ENCODE data around the gene PCK2.

DNA sequence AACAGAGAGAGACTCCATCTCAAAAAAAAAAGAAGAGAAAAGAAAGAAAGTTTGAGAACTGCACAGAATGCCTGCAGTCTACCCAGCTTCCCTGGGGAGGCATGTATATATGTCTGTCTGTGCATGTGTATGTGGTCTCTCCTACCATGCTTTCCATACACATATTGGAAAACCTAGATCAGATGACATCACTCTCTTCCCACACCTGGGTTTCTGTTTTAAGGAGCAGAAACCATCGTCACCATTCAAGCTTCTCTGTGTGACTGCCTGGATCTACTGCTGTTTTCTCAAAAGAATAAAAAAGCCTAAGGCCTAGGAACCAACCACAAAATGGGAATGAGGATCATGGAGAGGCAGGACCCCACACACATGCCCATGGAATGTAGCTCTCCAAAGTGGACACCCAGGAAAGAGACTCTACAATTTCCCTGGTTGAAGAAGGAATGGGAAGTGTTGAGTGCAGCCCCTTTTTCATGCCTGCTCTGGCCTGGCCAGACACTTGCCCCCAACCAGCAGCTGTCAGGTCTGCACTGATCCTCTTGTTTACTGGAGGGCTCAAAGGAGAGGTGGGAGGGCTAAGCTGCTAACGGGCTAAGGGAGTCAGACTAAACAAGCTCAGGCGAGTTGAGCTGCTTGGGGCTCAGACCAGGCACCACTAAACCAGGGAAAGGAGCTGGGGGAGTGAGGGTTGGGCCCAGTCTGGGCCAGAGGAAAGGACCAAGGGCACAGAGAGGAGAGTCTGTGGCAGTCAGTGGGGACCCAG, 7.7 kb upstream of the PCK2 start:
- TF ChIP-seq YY1 (tag by site-specific recombination; IDR thresholded peaks at IDR 0.05): no peak
- TF ChIP-seq, protein P1, sequence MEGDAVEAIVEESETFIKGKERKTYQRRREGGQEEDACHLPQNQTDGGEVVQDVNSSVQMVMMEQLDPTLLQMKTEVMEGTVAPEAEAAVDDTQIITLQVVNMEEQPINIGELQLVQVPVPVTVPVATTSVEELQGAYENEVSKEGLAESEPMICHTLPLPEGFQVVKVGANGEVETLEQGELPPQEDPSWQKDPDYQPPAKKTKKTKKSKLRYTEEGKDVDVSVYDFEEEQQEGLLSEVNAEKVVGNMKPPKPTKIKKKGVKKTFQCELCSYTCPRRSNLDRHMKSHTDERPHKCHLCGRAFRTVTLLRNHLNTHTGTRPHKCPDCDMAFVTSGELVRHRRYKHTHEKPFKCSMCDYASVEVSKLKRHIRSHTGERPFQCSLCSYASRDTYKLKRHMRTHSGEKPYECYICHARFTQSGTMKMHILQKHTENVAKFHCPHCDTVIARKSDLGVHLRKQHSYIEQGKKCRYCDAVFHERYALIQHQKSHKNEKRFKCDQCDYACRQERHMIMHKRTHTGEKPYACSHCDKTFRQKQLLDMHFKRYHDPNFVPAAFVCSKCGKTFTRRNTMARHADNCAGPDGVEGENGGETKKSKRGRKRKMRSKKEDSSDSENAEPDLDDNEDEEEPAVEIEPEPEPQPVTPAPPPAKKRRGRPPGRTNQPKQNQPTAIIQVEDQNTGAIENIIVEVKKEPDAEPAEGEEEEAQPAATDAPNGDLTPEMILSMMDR (tag by site-specific recombination; IDR thresholded peaks at IDR 0.05): no peak
- no peak for TF ChIP-seq ZNF624 (tag by site-specific recombination; IDR thresholded peaks at IDR 0.05)
- no peak for TF ChIP-seq ZNF274 (IDR thresholded peaks at IDR 0.05; ENCODE audit: low read length)
- TF ChIP-seq ZNF274 (tag by site-specific recombination; IDR thresholded peaks at IDR 0.05; ENCODE audit: borderline replicate concordance): no peak
- no peak for TF ChIP-seq ZNF776 (tag by site-specific recombination; IDR thresholded peaks at IDR 0.05; ENCODE audit: borderline replicate concordance)
- no peak for TF ChIP-seq ZNF785 (tag by site-specific recombination; IDR thresholded peaks at IDR 0.05)
- no peak for TF ChIP-seq ZNF24 (tag by site-specific recombination; IDR thresholded peaks at IDR 0.05)
- no peak for TF ChIP-seq ZNF292 (tag by site-specific recombination; IDR thresholded peaks at IDR 0.05; ENCODE audit: borderline replicate concordance, low read depth)
- no peak for TF ChIP-seq ZNF521 (tag by site-specific recombination; IDR thresholded peaks at IDR 0.05)
- TF ChIP-seq ZNF501 (tag by site-specific recombination; IDR thresholded peaks at IDR 0.05): no peak
- TF ChIP-seq, protein P2, sequence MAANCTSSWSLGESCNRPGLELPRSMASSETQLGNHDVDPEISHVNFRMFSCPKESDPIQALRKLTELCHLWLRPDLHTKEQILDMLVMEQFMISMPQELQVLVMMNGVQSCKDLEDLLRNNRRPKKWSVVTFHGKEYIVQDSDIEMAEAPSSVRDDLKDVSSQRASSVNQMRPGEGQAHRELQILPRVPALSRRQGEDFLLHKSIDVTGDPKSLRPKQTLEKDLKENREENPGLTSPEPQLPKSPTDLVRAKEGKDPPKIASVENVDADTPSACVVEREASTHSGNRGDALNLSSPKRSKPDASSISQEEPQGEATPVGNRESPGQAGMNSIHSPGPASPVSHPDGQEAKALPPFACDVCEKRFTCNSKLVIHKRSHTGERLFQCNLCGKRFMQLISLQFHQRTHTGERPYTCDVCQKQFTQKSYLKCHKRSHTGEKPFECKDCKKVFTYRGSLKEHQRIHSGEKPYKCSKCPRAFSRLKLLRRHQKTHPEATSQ (tag by site-specific recombination; IDR thresholded peaks at IDR 0.05): no peak
- TF ChIP-seq, protein P3, sequence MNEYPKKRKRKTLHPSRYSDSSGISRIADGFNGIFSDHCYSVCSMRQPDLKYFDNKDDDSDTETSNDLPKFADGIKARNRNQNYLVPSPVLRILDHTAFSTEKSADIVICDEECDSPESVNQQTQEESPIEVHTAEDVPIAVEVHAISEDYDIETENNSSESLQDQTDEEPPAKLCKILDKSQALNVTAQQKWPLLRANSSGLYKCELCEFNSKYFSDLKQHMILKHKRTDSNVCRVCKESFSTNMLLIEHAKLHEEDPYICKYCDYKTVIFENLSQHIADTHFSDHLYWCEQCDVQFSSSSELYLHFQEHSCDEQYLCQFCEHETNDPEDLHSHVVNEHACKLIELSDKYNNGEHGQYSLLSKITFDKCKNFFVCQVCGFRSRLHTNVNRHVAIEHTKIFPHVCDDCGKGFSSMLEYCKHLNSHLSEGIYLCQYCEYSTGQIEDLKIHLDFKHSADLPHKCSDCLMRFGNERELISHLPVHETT (tag by site-specific recombination; IDR thresholded peaks at IDR 0.05): no peak

All from HEK293 (cell line).